HG03095 (cell line): ENCODE measurements around the gene TRABD2B.

Experiments
- ATAC-seq: cut with Tn5 transposase; IDR thresholded peaks from one replicate; pipeline ENCODE4 v1.9.1; 2021; ENCODE audit warnings: moderate library complexity; ENCODE audit not compliant: unreplicated experiment

TRABD2B gene

GRCh38 chr1:47914218-47914938, 82.8 kb downstream of the TRABD2B start:
- ATAC-seq = no peak

- ATAC-seq = no peak
These were observed 83.9 kb downstream of the TRABD2B start for GRCh38 chr1:47913225-47913823.

GRCh38 chr1:47912756-47913155, 84.4 kb downstream of the TRABD2B start:
- ATAC-seq = no peak

DNA sequence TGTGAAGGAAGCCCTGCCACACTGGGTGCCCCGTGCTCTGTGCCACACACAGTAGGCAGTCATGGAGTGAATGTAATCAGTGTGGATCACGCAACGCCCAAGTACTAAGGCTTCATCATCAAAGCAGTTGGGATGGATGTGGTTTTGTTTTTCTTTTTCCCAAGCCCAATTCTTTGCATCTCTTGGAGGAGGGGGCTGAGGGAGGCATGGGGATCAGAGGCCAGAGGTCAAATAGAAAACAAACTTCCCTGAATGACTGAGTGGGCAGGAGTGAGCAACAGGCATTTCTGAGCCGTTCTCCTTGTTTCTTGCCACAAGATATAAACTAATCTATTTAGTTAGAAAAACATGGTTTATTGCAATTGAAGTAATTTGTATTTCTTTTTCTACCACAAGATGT, 85.3 kb downstream of the TRABD2B start:
- no peak for ATAC-seq

DNA sequence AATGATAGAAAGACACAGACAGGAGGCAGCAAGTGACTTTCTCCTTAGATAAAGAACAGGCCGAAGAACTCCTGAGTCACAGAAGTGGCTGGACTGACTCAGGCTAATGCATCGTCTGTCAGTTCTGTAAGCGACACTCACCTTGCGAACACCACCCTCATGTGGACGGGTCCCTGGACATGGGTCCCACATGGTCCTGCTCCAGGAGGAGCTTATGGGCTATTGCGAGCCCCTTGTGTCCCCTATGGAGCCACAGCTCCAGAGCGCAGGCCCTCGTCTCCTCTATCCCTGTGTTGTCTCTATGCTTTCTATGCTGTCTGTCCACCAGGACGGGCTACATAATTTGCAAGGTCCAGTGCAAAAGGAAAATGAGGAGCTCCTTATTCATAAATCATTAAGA, 85.8 kb downstream of the TRABD2B start:
- ATAC-seq = no peak

DNA sequence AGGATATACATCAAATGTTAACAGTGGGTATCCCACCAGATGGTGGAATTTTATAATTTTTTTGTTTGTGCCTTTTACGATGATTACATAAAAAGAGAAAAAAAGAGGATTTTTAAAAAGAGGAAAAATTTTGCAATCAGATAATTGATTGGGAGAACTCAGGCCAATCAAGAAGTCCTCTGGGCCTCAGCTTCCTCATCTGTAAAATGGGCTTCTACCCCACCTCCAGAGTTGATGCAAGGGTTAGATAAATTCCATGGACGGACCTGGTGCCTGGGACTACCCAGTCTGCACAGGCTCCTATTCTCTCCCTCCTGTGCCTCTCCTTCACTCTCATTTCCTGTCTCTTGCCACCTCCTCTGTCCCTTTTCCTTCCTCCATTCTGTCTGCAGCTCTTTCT, 88.9 kb downstream of the TRABD2B start:
- ATAC-seq = no peak

DNA sequence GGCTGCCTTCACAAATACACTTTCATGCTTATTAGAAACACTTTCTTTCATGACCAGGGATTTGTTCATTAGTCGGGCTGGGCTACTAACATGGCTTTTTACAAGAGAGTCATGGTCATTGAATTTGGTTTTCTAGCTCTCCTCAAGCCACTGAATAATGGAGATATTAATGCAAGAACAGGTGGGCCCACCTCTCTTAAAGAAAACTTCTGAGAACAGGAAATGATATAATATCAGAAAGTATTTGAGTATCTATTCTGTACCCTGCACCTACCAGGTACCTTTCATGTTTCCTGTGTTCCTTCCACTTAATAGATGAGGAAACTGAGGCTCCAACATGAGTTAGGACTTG, 90.0 kb downstream of the TRABD2B start:
- ATAC-seq = no peak

GRCh38 chr1:47906527-47907176, 90.5 kb downstream of the TRABD2B start:
- no peak for ATAC-seq

DNA sequence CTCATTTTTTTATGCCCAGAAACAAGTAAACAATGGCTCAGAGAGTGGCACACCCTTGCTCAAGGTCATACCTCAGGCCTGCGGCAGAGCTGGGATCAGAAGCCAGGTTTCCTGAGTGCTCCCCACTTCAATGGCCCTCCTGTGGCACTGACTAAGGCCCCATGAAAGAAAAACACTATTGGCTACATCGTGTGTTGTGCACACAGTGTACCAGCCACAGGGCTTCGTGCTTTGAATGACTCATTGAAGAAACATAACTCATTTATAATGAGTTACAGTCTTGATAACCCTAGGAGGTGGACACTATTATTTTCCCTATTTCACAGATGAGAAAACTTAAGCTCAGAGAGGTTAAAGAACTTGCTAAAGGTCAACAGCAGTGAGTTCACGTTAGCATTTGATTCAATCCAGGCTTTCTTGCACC, 91.2 kb downstream of the TRABD2B start:
- ATAC-seq = no peak

GRCh38 chr1:47903723-47904122, 93.5 kb downstream of the TRABD2B start:
- no peak for ATAC-seq

DNA sequence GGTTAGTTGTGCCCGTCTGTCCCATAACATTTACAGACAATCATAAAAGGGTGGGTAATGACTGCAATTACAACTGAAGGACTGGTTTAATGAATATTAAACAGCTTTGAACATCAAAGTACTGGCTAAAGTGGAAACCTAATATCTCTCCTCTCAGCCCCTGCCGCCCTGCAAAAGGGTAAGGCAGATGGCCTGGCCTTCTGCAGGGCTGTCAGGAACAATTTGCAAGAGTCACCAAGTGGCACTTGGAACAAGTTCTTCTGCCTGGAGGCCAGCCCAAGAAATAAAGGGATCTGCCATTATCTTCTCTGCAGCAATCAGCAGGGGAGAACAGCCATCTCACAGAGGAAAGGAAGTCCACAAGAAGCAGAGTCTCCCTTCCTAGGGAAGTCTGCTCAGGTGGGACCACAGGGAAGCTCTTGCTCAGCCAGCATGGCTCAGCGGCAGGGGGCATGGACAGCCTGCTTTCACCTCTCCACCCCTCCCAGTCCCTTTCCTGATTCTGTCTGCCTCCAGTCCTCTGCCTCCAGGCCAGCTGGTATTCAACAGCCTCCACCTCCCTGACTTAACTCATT, 96.1 kb downstream of the TRABD2B start:
- ATAC-seq = no peak

DNA sequence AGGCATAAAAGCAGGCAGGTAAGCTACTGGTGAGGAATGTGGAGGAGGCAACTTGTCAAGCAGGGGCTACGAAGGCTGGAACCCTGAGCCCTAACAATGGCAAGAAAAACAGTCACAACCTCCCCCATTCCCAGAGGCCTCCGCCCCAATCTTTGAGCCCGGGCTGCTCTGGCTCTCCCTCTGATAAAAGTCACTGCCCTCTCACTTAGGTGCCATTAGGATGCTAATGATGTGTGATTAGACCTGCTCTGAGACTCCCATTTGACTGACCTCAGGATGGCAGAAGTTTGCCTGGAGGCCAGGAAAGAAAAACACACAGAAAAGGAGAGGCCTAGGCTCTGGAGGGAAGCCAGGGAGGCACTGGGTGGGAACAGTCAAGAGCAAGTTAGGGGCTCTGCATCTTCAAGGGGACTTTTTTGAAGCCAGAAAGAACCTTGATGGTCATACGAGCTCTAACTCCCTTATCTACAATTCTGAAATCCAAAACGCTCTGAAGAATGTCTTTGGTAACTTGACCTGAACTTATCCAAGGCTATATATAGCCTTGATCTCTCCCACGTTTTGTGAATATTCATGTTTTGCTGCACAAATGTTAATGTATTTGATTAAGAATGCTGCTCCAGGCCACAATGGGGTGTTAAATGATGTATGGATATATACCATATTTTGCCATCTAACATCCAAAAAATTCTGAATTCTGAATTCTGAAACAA, 98.9 kb downstream of the TRABD2B start:
- ATAC-seq = no peak

DNA sequence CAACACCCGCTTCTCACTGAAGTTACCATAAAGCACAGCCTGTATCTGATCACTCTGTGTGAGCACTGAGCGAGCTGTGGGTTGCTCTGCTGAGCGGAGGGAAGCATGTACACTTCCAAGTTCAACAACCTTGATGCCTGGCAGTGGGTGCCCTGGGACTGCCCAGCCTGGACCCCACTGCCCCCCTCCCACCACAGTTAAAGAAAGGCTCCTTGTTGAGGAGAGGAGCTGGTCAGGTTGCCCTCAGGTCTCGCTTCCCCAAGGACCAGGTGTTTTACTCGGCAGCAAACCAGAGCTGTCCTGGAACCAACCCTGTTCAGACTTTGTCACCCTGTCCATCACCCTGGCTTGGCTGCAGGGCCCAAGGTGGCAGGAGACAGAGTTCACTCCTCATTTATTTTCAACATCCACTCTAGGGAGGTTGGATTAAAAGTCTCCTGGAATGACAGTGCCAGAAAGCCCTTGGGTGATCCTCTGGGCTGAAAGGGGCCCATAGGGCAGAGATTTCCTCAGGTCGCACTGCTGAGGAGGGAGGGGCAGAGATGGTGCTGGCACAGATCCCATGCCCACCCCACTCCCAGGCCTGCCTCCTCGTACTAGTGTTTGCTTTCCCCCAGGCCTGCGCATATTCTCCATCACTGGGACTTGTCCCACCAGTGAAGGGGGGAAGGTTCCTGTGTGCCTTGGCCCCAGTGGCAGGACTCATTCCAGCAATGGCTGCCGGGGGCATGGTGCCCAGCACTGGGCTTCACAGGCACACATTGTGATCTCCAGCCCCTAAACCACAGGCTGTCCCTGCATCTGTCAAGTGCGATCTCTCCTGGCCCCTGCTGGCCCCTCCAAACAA, 101.7 kb downstream of the TRABD2B start:
- no peak for ATAC-seq

DNA sequence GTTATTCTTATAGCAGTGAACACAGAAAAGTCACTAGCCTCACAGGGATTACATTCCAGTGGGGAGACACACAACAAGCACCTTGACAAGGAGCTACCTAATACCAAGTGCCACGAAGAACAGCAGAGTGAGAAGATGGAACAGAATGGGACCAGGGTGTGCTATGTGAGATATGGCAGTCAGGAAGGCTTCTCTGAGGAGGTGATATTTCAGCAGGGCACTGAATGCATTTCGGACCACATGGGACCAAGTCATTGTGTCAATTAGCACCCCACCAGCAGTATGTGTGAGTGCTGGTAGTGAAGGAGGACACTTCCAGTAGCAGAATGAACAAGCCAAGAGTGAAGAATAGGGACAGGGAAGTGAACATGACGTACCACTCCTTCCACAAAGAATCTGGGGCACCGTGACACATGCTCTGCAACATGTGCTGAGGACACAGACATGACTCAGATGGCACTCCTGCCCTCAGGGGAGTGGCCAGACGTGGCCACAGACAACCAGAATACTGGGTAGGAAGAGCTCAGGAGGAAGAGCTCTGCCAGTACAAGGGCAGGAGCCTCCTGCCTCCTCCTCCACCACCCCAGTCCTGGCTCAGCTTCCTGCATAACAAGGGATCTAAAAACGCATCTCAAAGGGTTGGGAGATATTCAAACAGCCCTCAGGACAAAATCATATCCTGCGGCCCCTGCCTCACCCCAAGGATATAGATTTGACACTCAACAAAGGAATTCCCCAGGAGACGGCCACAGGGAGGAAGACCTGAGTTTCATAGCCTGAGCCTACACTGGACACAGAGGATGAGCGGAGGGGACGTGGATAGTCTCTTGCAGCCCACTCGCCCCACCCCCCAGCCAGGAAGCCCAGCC, 102.5 kb downstream of the TRABD2B start:
- ATAC-seq = no peak

DNA sequence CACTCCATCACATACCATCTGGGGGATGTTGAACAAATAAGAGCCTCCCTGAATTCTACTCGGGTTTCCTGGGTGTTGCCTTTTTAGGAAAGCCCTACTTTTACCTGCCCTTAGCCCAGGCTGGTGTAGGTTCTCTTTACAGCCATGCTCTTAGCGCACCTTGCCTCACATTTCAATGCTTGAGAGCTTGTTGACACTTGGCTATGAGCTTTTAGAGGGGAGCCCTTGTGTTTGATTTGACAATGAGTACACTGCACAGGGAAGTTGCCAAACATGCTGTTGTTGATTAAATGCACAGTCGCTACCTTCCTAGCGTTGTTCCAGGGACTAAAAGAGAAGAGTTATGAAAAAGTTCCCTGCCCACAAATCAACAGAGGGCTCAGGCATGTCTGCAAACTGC, 103.8 kb downstream of the TRABD2B start:
- ATAC-seq = no peak

DNA sequence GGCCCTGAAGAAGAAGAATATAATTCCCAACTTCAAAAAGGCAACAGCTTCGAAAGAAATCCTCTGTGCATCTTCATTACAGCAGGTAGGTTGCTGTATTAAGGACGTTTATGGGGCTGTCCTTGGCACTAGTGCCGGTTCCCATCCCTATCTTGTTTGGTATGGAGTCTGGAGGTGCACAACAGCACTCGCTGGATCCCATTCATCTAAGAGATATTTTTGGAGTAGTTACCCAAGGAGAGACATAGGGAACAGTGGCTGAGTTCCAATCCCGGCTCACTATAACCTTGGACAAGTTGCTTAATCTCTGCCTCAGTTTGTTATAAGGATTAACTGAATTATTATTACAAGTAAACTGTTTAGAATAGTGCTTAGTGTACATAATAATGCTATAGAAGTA, 106.4 kb downstream of the TRABD2B start:
- no peak for ATAC-seq

DNA sequence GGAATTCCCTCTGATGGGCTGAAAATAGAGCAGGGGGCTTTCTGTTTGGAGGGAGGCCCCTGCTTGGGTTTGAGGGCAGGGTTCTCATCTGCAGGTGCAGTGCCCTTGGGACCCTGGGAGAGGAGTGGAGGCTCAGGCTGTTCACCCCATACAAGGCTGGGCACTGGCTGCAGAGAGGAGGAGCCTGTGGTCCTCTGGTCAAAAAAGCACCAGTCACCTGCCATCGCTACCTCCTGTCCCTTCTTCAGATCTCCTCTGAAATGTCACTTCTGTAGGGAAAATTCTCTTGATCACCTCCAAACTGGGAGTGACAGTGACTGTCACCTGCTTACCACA, 108.9 kb downstream of the TRABD2B start:
- ATAC-seq = no peak

DNA sequence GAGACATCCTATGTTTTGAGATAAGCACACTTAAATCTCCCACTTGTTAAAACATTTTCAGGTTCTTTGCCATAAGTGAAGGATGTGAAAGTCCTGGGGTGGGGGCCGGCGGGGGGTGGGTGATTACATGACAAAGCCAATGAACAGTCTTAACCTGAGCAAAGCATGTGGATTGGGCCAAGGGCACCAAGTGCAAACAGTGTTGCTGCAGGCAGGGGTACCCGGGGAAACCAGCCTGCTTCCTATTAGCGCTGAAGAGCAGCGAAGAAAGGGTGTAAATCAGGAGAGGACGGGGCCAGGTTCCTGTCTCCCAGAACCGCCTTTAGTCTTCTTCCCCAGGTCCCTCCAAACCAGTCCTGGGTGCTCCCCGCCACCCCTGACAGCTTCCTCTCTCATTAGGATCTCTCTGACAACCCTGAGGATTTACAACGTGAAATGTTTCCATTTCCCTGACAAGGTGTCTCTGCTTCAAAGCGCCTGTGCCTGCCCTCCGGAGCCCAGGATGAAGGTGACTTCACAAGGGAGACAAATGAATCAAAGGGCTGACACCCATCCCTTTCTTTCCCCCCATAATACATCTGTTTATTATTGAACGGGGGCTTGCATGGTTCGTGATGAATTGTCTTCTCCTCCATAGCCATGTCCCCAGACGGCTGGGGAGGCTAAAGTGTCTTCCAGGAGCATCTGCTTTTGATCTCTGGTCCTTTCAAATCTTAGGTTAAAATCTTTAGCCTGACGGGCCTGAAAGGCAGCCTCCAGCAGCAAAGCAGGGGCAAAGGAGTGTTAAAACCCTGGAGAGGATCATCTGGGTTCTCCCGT, 109.5 kb downstream of the TRABD2B start:
- no peak for ATAC-seq

GRCh38 chr1:47887060-47887459, 110.1 kb downstream of the TRABD2B start:
- no peak for ATAC-seq
